K562 (cell line): ENCODE data around the gene GRIP1. TPM values are rescaled to one million over a fixed set of nuclear protein-coding genes. Genes with fewer than 3 reads are reported as not detected.

Experiments
- ATAC-seq: fragments of 200-7000 bp; cut with Tn5 transposase; 3 replicates; pipeline ENCODE4 v1.9.1; 2020; ENCODE audit warnings: moderate library complexity
- BruUV-seq: library from RNA; stranded (reverse); fragments of 400-500 nt; replicated peaks from 2 replicates; lab custom pipeline; 2021; lab: Mats Ljungman, UMichigan
- CTCF ChIA-PET: fragments of 300-600 bp; formaldehyde crosslinking; extraction: SDS; loops from one replicate; lab custom pipeline; 2021; ENCODE audit warnings: low intra/inter-chr PET ratio; lab: Yijun Ruan, JAX
- POLR2A ChIA-PET: fragments of 300-600, 350-650 bp; sonication (Branson Sonifier 250); formaldehyde crosslinking; extraction: SDS; loops from one replicate; lab custom pipeline; 2021; ENCODE audit warnings: antibody characterized with exemption, inconsistent platforms; lab: Yijun Ruan, JAX
- DNase-seq, 4 experiments: peaks; one replicate each; pipeline versions ENCODE4 v3.0.0 to v3.0.0-alpha.2; 2011 to 2018; ENCODE audit warnings: low spot score in 3 of 4, mixed read lengths in 3 of 4; ENCODE audit errors: extremely low read depth in 1 of 4
- FAIRE-seq: peaks from 2 replicates; lab custom pipeline; 2011; peaks lifted over from hg19 to GRCh38; lab: Jason Lieb, UNC
- H2AFZ ChIP-seq: 2 replicates; pipeline ENCODE4 v1.6.0; 2011; ENCODE audit warnings: low read depth, low read length, control low read depth, inconsistent platforms
- H3K27ac ChIP-seq: fragments of 200-600 bp; 3 replicates; pipeline ENCODE4 v1.8.0; 2011; ENCODE audit warnings: low read depth, mild to moderate bottlenecking, control low read depth, inconsistent platforms, low read length, moderate library complexity, mixed read lengths; ENCODE audit errors: extremely low read depth
- H3K27me3 ChIP-seq, 2 experiments: fragments of 300-600 bp in 1 of 2; 2 replicates in 1 of 2; 3 replicates in 1 of 2; pipeline versions ENCODE4 v1.6.0 to v1.8.0; 2011; ENCODE audit warnings: inconsistent platforms in 2 of 2, low read length in 2 of 2, mild to moderate bottlenecking in 1 of 2, mixed read lengths in 1 of 2, moderate library complexity in 1 of 2; ENCODE audit not compliant: control insufficient read depth in 2 of 2, insufficient read depth in 2 of 2
- H3K36me3 ChIP-seq: fragments of 300-600 bp; 3 replicates; pipeline ENCODE4 v1.8.0; 2011; ENCODE audit warnings: mild to moderate bottlenecking, low read length, inconsistent platforms; ENCODE audit not compliant: control insufficient read depth, insufficient read depth
- H3K4me1 ChIP-seq, 2 experiments: fragments of 200-600 bp in 1 of 2; replicated peaks in 1 of 2; 2 replicates in 1 of 2; 3 replicates in 1 of 2; pipeline versions ENCODE4 v1.5.1 to v1.8.0; 2011; ENCODE audit warnings: inconsistent platforms in 2 of 2, low read length in 2 of 2, mild to moderate bottlenecking in 1 of 2, mixed read lengths in 1 of 2, moderate library complexity in 1 of 2; ENCODE audit not compliant: control insufficient read depth in 2 of 2, insufficient read depth in 2 of 2
- H3K4me2 ChIP-seq: 2 replicates; pipeline ENCODE4 v1.6.1; 2011; ENCODE audit warnings: low read length, control low read depth, inconsistent platforms, mixed read lengths; ENCODE audit not compliant: insufficient read depth
- H3K4me3 ChIP-seq: fragments of 200-600 bp; sonication (generic), shearing (Covaris generic); 2 replicates; pipeline ENCODE4 v1.5.1; 2016; ENCODE audit warnings: control low read depth, inconsistent platforms
- H3K79me2 ChIP-seq: fragments of 200-600 bp; 3 replicates; pipeline ENCODE4 v1.8.0; 2011; ENCODE audit warnings: low read length, inconsistent platforms; ENCODE audit not compliant: control insufficient read depth, insufficient read depth
- H3K9ac ChIP-seq, 2 experiments: 2 replicates each; pipeline versions ENCODE4 v1.6.0 to v1.6.1; 2011; ENCODE audit warnings: low read depth in 2 of 2, low read length in 2 of 2, control low read depth in 1 of 2, inconsistent platforms in 1 of 2, mild to moderate bottlenecking in 1 of 2, mixed read lengths in 1 of 2; ENCODE audit not compliant: insufficient read depth in 1 of 2
- H3K9me1 ChIP-seq: one replicate; pipeline ENCODE4 v1.6.0; 2011; ENCODE audit warnings: inconsistent platforms, mild to moderate bottlenecking, low read length, moderate library complexity; ENCODE audit not compliant: control insufficient read depth, insufficient read depth
- H3K9me3 ChIP-seq: replicated peaks from 2 replicates; pipeline ENCODE4 v1.5.1; 2011; ENCODE audit warnings: low read depth, low read length, inconsistent platforms; ENCODE audit not compliant: control insufficient read depth, insufficient read depth
- H4K20me1 ChIP-seq: replicated peaks from 2 replicates; pipeline ENCODE4 v1.6.1; 2011; ENCODE audit warnings: low read length, inconsistent platforms, mixed read lengths; ENCODE audit not compliant: control insufficient read depth, insufficient read depth
- DMBX1 ChIP-seq: fragments of 250-450 bp; sonication (Bioruptor Pico); IDR thresholded peaks from 2 replicates; pipeline ENCODE4 v1.8.0; 2022; ENCODE audit warnings: inconsistent platforms, mild to moderate bottlenecking, moderate library complexity, borderline replicate concordance
- E2F8 ChIP-seq: fragments of 450-650 bp; IDR thresholded peaks from 2 replicates; pipeline ENCODE4 v1.7.1; 2018; ENCODE audit warnings: mild to moderate bottlenecking, low read depth; ENCODE audit not compliant: partially characterized antibody
- FOXK2 ChIP-seq, 2 experiments: fragments of 450-650 bp; IDR thresholded peaks in 1 of 2; conservative IDR thresholded peaks in 1 of 2; 2 replicates each; pipeline ENCODE4 v1.6.1; 2016; ENCODE audit warnings: low read depth in 2 of 2, mild to moderate bottlenecking in 1 of 2
- FOXO4 ChIP-seq: fragments of 450-650 bp; formaldehyde crosslinking; IDR thresholded peaks from 2 replicates; pipeline ENCODE4 v1.4.0; 2020; ENCODE audit warnings: mild to moderate bottlenecking, moderate library complexity
- MAFK ChIP-seq: IDR thresholded peaks from 2 replicates; pipeline ENCODE4 v1.6.1; 2011; ENCODE audit warnings: low read length, improper control_type of control experiment
- MEIS2 ChIP-seq: fragments of 450-650 bp; IDR thresholded peaks from 2 replicates; pipeline ENCODE4 v1.6.1; 2014; ENCODE audit warnings: mild to moderate bottlenecking; ENCODE audit not compliant: partially characterized antibody
- MLX ChIP-seq, 2 experiments: fragments of 450-650 bp in 1 of 2; sonication (generic) in 1 of 2; formaldehyde crosslinking; conservative IDR thresholded peaks; 2 replicates each; pipeline versions ENCODE4 v1.4.0 to v1.8.1; 2020 to 2022; ENCODE audit warnings: mild to moderate bottlenecking in 1 of 2, missing genetic modification reagents in 1 of 2
- NKRF ChIP-seq: fragments of 450-650 bp; IDR thresholded peaks from 2 replicates; pipeline ENCODE4 v1.6.1; 2016; ENCODE audit warnings: borderline replicate concordance
- POLR2A ChIP-seq: fragments of 450-650 bp; conservative IDR thresholded peaks from 2 replicates; pipeline ENCODE4 v1.6.1; 2016
- STAT5A ChIP-seq: IDR thresholded peaks from 2 replicates; pipeline ENCODE4 v1.6.1; 2012; ENCODE audit warnings: low read length, inconsistent platforms, borderline replicate concordance
- STAT5B ChIP-seq: fragments of 250-450 bp; sonication (Bioruptor Pico); IDR thresholded peaks from 2 replicates; pipeline ENCODE4 v1.8.0; 2021; ENCODE audit warnings: mild to moderate bottlenecking, inconsistent platforms
- ZNF280A ChIP-seq: fragments of 450-650 bp; IDR thresholded peaks from 2 replicates; pipeline ENCODE4 v1.6.1; 2018; ENCODE audit warnings: mild to moderate bottlenecking, low read depth; ENCODE audit not compliant: partially characterized antibody
- ZNF644 ChIP-seq: fragments of 200-800 bp; sonication (Bioruptor generic); IDR thresholded peaks from 2 replicates; pipeline ENCODE4 v1.6.1; 2016; ENCODE audit warnings: low read depth, missing genetic modification characterization, missing compliant biosample characterization
- ZNF707 ChIP-seq: fragments of 250-450 bp; sonication (Bioruptor Pico); conservative IDR thresholded peaks from 2 replicates; pipeline ENCODE4 v1.8.0; 2022; ENCODE audit warnings: inconsistent platforms, mild to moderate bottlenecking, moderate library complexity
- in situ Hi-C: fragments of 300-500 bp; cut with MboI; formaldehyde crosslinking; loops from 4 replicates; pipeline ENCODE4 v1.15.0; 2018; ENCODE audit warnings: inconsistent platforms, mixed read lengths
- intact Hi-C: fragments of 100-400 bp; cut with micrococcal nuclease; formaldehyde crosslinking; loops from 2 replicates; pipeline ENCODE4 v1.14.2; 2022
- polyA plus RNA-seq, 8 experiments: library from polyadenylated mRNA; depleted of rRNA in 4 of 8; stranded (reverse) in 5 of 8; unstranded in 3 of 8; fragments of >200 nt; fragmentation: Nextera tagmentation in 2 of 8; fragmentation: Illumina TruSeq in 1 of 8; extraction: Ambion mirVana in 2 of 8; extraction: Trizol in 1 of 8; gene quantifications; 2 replicates each; pipeline versions ENCODE4 v1.2.1 to v1.2.3, GENCODE V29; 2011 to 2014; ENCODE audit warnings: inconsistent platforms in 1 of 8, missing spikeins in 1 of 8
- total RNA-seq, 7 experiments: library from RNA; depleted of rRNA in 6 of 7; stranded (reverse); fragments of >200 nt in 6 of 7; fragmentation: Illumina TruSeq in 2 of 7; extraction: Trizol in 2 of 7; gene quantifications; 2 replicates each; pipeline versions ENCODE4 v1.2.1 to v1.2.3, GENCODE V29; 2011 to 2021; ENCODE audit warnings: low replicate concordance in 1 of 7

GRIP1 gene
- total and polyA plus RNA-seq, 9 of the 15 experiments (the other 6 are each of a cell fraction or from before 2014, with no cell fraction given): 0.28 to 1.2 (median 0.45) TPM

GRCh38 chr12:66612090-66612775 lies 66.6 kb downstream of the GRIP1 start:
- no peak for FAIRE-seq
- ATAC-seq: no peak
- Histone ChIP-seq H3K79me2 (no peaks in the 10 kb centered on the region), H3K9me1 (no peaks in the 10 kb centered on the region), H3K27me3 (no peaks in the 10 kb centered on the region), H4K20me1 (no peaks in the 10 kb centered on the region), H2AFZ (no peak overlapping the region), H3K4me1 (no peaks in the 10 kb centered on the region), H3K9ac (no peak overlapping the region), H3K4me2 (no peak overlapping the region), H3K4me3 (no peak overlapping the region), H3K9me3 (no peaks in the 10 kb centered on the region), H3K36me3 (no peaks in the 10 kb centered on the region), H3K27ac (no peak overlapping the region)
- no peak for DNase-seq
- in situ Hi-C loops: no loop called here
- ChIA-PET CTCF (no interaction called here), POLR2A (no interaction called here)
- BruUV-seq: no TSS peak
- intact Hi-C loops: no loop called here
- TF ChIP-seq MLX (CRISPR knock-in tag; conservative IDR thresholded peaks at IDR 0.05): no peak
- no peak for TF ChIP-seq DMBX1 (CRISPR knock-in tag)
- TF ChIP-seq MAFK: no peak
- TF ChIP-seq ZNF707 (CRISPR knock-in tag): no peak
- no peak for TF ChIP-seq ZNF644 (tag)
- TF ChIP-seq NKRF: no peak
- no peak for TF ChIP-seq STAT5B (CRISPR knock-in tag)
- TF ChIP-seq E2F8: no peak
- TF ChIP-seq POLR2A: no peak
- no peak for TF ChIP-seq MEIS2
- no peak for TF ChIP-seq ZNF280A
- TF ChIP-seq STAT5A: no peak
- no peak for TF ChIP-seq FOXK2 (conservative IDR thresholded peaks at IDR 0.05 in 1 of 2, IDR thresholded peaks at IDR 0.05 in 1 of 2; ENCODE audit: low read depth in 2 of 2)
- no peak for TF ChIP-seq FOXO4
